SU-DHL-6 (cell line): ENCODE data around the gene SBK3.

Experiments
- H2AFZ ChIP-seq: fragments of 200-600 bp; sonication (generic); 2 replicates; pipeline ENCODE4 v1.6.1; 2014; ENCODE audit warnings: low read depth, mild to moderate bottlenecking, moderate library complexity, mixed read lengths, antibody characterized with exemption, low read length; ENCODE audit not compliant: severe bottlenecking
- H3F3A ChIP-seq: fragments of 200-600 bp; shearing (Covaris generic); 2 replicates; pipeline ENCODE4 v1.6.0; 2016; ENCODE audit warnings: antibody characterized with exemption, mild to moderate bottlenecking; ENCODE audit not compliant: insufficient read depth
- H3K27ac ChIP-seq: fragments of 200-600 bp; sonication (generic); 2 replicates; pipeline ENCODE4 v1.5.1; 2016; ENCODE audit warnings: low read depth, mild to moderate bottlenecking, low read length, moderate library complexity, mixed read lengths
- H3K27me3 ChIP-seq: fragments of 200-600 bp; sonication (generic), shearing (Covaris generic); 2 replicates; pipeline ENCODE4 v1.6.0; 2014; ENCODE audit warnings: mild to moderate bottlenecking, low read length
- H3K36me3 ChIP-seq: fragments of 200-600 bp; sonication (generic); 2 replicates; pipeline ENCODE4 v1.6.1; 2014; ENCODE audit warnings: mild to moderate bottlenecking, low read length, mixed read lengths
- H3K4me2 ChIP-seq: fragments of 300-600, 200-600 bp; shearing (Covaris generic), sonication (generic); 2 replicates; pipeline ENCODE4 v1.6.0; 2014; ENCODE audit warnings: low read length, low read depth, mild to moderate bottlenecking; ENCODE audit not compliant: poor library complexity, severe bottlenecking
- H3K4me3 ChIP-seq: fragments of 200-600 bp; sonication (generic); 2 replicates; pipeline ENCODE4 v1.5.1; 2014; ENCODE audit warnings: antibody characterized with exemption, low read length, mild to moderate bottlenecking, mixed read lengths; ENCODE audit not compliant: insufficient read depth, poor library complexity, severe bottlenecking
- H3K79me2 ChIP-seq: fragments of 200-600 bp; sonication (generic); 2 replicates; pipeline ENCODE4 v1.6.1; 2014; ENCODE audit warnings: mild to moderate bottlenecking, low read length, moderate library complexity; ENCODE audit not compliant: insufficient read depth
- H3K9ac ChIP-seq: fragments of 200-600 bp; sonication (generic); 2 replicates; pipeline ENCODE4 v1.7.0; 2014; ENCODE audit warnings: mild to moderate bottlenecking, low read length
- H3K9me2 ChIP-seq: fragments of 200-600 bp; sonication (generic); replicated peaks from 2 replicates; pipeline ENCODE4 v1.6.1; 2014; ENCODE audit warnings: low read length; ENCODE audit not compliant: insufficient read depth
- H3K9me3 ChIP-seq: fragments of 200-600 bp; sonication (generic); 2 replicates; pipeline ENCODE4 v1.6.1; 2014; ENCODE audit warnings: low read length, mixed read lengths; ENCODE audit not compliant: insufficient read depth
- H4K20me1 ChIP-seq: fragments of 200-600 bp; sonication (generic); 2 replicates; pipeline ENCODE4 v1.6.1; 2014; ENCODE audit warnings: low read depth, mild to moderate bottlenecking, antibody characterized with exemption, low read length, moderate library complexity, mixed read lengths
- EZH2phosphoT487 ChIP-seq: fragments of 200-600 bp; sonication (generic), shearing (Covaris generic); conservative IDR thresholded peaks from 2 replicates; pipeline ENCODE4 v1.6.1; 2018; ENCODE audit warnings: mild to moderate bottlenecking, antibody characterized with exemption, low read length, moderate library complexity, mixed read lengths
- TF ChIP-seq, protein P1 (sequence below): fragments of 200-600 bp; sonication (generic); IDR thresholded peaks from one replicate; pipeline ENCODE4 v1.5.1; 2017; ENCODE audit warnings: antibody characterized with exemption, mild to moderate bottlenecking, low read length, moderate library complexity; ENCODE audit not compliant: insufficient read depth, poor library complexity, severe bottlenecking

SBK3 gene, protein sequence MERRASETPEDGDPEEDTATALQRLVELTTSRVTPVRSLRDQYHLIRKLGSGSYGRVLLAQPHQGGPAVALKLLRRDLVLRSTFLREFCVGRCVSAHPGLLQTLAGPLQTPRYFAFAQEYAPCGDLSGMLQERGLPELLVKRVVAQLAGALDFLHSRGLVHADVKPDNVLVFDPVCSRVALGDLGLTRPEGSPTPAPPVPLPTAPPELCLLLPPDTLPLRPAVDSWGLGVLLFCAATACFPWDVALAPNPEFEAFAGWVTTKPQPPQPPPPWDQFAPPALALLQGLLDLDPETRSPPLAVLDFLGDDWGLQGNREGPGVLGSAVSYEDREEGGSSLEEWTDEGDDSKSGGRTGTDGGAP

DNA sequence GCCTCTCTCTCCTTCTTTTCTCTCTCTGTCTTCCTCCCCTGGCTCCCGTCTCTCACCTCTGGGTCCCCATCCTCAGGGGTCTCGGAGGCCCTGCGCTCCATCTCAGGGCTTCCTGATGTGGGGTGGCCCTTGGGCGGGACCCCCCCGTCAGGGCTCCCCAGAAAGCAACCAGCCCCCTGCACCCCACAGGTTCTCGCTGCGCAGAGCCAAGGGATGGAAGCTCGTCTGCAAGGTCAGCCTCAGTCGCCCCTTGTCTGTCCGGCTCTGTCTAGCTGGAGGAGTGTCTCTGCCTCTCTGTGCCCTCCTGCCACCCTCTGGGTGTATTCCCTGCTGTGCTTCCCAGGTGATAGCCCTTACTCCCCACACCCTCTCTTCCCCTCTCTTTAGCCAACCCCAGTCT lies at the start of gene SBK3:
SBK3 (minus strand) TSS at position 101 of the 400 bp plus-strand sequence; CDS start at position 101, 0 bp downstream.
- TF ChIP-seq, protein P1, sequence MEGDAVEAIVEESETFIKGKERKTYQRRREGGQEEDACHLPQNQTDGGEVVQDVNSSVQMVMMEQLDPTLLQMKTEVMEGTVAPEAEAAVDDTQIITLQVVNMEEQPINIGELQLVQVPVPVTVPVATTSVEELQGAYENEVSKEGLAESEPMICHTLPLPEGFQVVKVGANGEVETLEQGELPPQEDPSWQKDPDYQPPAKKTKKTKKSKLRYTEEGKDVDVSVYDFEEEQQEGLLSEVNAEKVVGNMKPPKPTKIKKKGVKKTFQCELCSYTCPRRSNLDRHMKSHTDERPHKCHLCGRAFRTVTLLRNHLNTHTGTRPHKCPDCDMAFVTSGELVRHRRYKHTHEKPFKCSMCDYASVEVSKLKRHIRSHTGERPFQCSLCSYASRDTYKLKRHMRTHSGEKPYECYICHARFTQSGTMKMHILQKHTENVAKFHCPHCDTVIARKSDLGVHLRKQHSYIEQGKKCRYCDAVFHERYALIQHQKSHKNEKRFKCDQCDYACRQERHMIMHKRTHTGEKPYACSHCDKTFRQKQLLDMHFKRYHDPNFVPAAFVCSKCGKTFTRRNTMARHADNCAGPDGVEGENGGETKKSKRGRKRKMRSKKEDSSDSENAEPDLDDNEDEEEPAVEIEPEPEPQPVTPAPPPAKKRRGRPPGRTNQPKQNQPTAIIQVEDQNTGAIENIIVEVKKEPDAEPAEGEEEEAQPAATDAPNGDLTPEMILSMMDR, result no peak
- no peak for TF ChIP-seq EZH2phosphoT487
- H3K4me2 ChIP-seq, result no peak within 1 kb of the TSS

DNA sequence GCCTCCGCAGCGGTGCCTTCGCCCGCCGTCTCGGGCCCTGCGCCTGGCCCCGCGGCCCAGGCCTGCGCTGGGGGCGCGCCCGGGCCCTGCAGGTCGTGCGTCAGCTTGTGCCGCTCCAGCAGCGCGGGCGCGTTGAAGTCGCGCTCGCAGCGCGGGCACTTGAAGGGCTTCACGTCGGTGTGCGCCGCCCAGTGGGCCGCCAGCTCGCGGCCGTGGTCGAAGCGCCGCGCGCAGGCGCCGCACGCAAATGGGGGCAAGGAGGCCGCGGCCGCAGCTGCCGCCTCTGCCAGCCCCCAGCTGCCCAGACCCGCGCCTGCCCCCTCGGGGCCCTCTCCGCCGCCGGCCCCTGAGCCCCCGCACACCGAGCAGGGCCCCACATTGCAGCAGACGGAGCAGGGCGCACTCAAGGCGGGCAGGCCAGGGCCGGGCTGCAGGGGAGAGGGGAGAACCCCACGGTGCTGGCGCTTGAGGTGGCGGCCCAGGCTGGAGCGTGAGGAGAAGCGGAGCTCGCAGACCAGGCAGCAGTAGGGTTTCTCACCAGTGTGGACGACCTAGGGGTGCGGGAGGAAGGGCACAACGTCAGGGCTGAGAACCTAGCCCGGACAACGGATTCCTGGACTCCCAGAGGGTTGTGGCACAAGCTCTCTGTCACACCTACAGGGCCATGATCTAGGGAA lies 47.9 kb upstream of the SBK3 start:
- Histone ChIP-seq H3K9ac (no peak overlapping the region), H3K27me3 (no peaks in the 10 kb centered on the region), H2AFZ (no peak overlapping the region), H4K20me1 (no peaks in the 10 kb centered on the region), H3K9me2 (no peaks in the 10 kb centered on the region), H3F3A (no peaks in the 10 kb centered on the region), H3K4me3 (no peak overlapping the region), H3K4me2 (no peak overlapping the region), H3K9me3 (no peaks in the 10 kb centered on the region), H3K79me2 (no peaks in the 10 kb centered on the region), H3K27ac (no peak overlapping the region), H3K36me3 (no peaks in the 10 kb centered on the region)
- no peak for TF ChIP-seq EZH2phosphoT487
- TF ChIP-seq, protein P1, result no peak

More for the DNA sequence above, at the start of gene SBK3:
- Histone ChIP-seq H3K9me2 (no peaks in the 10 kb centered on the region), H3F3A (no peaks in the 10 kb centered on the region), H4K20me1 (no peaks in the 10 kb centered on the region), H3K27ac (no peak within 1 kb of the TSS), H3K27me3 (no peaks in the 10 kb centered on the region), H2AFZ (no peak within 1 kb of the TSS), H3K36me3 (no peaks in the 10 kb centered on the region), H3K4me3 (no peak within 1 kb of the TSS), H3K9ac (no peak within 1 kb of the TSS), H3K79me2 (no peaks in the 10 kb centered on the region), H3K9me3 (no peaks in the 10 kb centered on the region)

DNA sequence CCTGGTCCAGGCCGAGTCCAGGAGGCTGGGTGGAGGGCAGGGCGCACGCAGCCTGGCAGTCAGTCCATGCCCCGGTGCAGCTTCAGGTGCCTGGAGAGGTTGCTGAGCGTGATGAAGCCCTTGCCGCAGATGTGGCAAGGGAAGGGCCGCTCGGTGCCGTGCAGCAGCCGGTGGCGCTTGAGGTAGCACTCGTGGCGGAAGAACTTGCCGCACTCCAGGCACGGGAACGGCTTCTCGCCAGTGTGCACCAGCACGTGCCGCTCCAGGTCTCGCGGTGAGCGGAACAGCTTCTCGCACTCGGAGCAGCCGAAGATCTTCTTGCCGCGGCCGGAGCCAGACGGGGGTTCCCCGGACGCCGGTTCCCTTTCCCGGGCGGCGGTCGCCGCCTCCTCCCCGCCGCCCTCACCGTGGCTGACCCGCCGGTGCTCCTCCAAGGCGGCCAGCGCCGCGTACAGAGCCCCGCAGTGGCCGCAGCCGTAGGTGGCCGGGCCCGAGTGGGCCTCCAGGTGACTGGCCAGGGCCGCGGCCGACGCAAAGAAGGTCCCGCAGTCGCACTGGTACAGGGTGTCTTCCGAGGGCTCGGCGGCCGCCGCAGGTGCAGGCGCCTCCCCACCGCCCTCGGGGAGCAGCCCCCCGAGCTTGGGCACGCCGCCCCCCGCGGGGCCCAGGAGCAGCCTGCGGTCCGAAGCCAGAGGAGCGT lies 47.2 kb upstream of the SBK3 start:
- TF ChIP-seq, protein P1, result no peak
- no peak for TF ChIP-seq EZH2phosphoT487
- Histone ChIP-seq H3K36me3 (no peaks in the 10 kb centered on the region), H3F3A (no peaks in the 10 kb centered on the region), H3K9me3 (no peaks in the 10 kb centered on the region), H3K4me2 (no peak overlapping the region), H3K27me3 (no peaks in the 10 kb centered on the region), H2AFZ (no peak overlapping the region), H3K79me2 (no peaks in the 10 kb centered on the region), H3K27ac (no peak overlapping the region), H3K9me2 (no peaks in the 10 kb centered on the region), H3K4me3 (no peak overlapping the region), H3K9ac (no peak overlapping the region), H4K20me1 (no peaks in the 10 kb centered on the region)
